HepG2 (cell line): ENCODE results near the gene HOXB5. TPM values are rescaled to one million over a fixed set of nuclear protein-coding genes. Genes with fewer than 3 reads are reported as not detected.

Experiments
- CBX2 ChIP-seq, 2 experiments: fragments of 200-600 bp in 1 of 2; sonication (generic); formaldehyde crosslinking in 1 of 2; IDR thresholded peaks; 2 replicates each; pipeline versions ENCODE4 v1.7.0 to v1.8.1; 2018 to 2022; ENCODE audit warnings: low read depth in 2 of 2, low read length in 1 of 2, mild to moderate bottlenecking in 1 of 2, missing genetic modification reagents in 1 of 2
- DMTF1 ChIP-seq: sonication (generic); formaldehyde crosslinking; IDR thresholded peaks from 2 replicates; pipeline ENCODE4 v1.4.0; 2020; ENCODE audit warnings: mild to moderate bottlenecking, missing genetic modification reagents
- DPF2 ChIP-seq: sonication (generic); formaldehyde crosslinking; IDR thresholded peaks from 2 replicates; pipeline ENCODE4 v1.4.0; 2020; ENCODE audit warnings: mild to moderate bottlenecking, low read depth, missing genetic modification reagents, borderline replicate concordance
- FOXP4 ChIP-seq: sonication (generic); formaldehyde crosslinking; IDR thresholded peaks from 2 replicates; pipeline ENCODE4 v1.4.0; 2020; ENCODE audit warnings: missing genetic modification reagents
- SP5 ChIP-seq: IDR thresholded peaks from 2 replicates; pipeline ENCODE4 v1.6.1; 2016; ENCODE audit warnings: low read depth, borderline replicate concordance
- TAF15 ChIP-seq: fragments of 200-400 bp; formaldehyde crosslinking; IDR thresholded peaks from one replicate; pipeline ENCODE4 v1.6.1; 2018; ENCODE audit warnings: mild to moderate bottlenecking, low read depth, low read length; ENCODE audit not compliant: poor library complexity, severe bottlenecking
- TBX2 ChIP-seq: sonication (generic); formaldehyde crosslinking; IDR thresholded peaks from 2 replicates; pipeline ENCODE4 v1.5.0; 2020; ENCODE audit warnings: missing genetic modification reagents, mild to moderate bottlenecking, borderline replicate concordance
- ZBTB1 ChIP-seq: sonication (generic); formaldehyde crosslinking; IDR thresholded peaks from 2 replicates; pipeline ENCODE4 v1.4.0; 2020; ENCODE audit warnings: missing genetic modification reagents, borderline replicate concordance
- ZBTB7B ChIP-seq: sonication (generic); formaldehyde crosslinking; IDR thresholded peaks from 2 replicates; pipeline ENCODE4 v1.4.0; 2020; ENCODE audit warnings: missing genetic modification reagents
- ZNF292 ChIP-seq: sonication (generic); formaldehyde crosslinking; IDR thresholded peaks from 2 replicates; pipeline ENCODE4 v1.8.1; 2022; ENCODE audit warnings: mild to moderate bottlenecking, low read depth, missing genetic modification reagents, borderline replicate concordance
- ZNF646 ChIP-seq: sonication (generic); formaldehyde crosslinking; IDR thresholded peaks from 2 replicates; pipeline ENCODE4 v1.9.0; 2021; ENCODE audit warnings: mild to moderate bottlenecking, missing genetic modification reagents
- polyA plus RNA-seq, 8 experiments: library from polyadenylated mRNA; depleted of rRNA in 3 of 8; stranded (reverse) in 7 of 8; unstranded in 1 of 8; fragments of >200 nt; fragmentation: Illumina TruSeq in 4 of 8; extraction: Trizol in 4 of 8; gene quantifications; 2 replicates each; pipeline versions ENCODE4 v1.2.1 to v1.2.3, GENCODE V29; 2011 to 2016; ENCODE audit warnings: low read depth in 4 of 8, missing spikeins in 1 of 8, mixed read lengths in 1 of 8; ENCODE audit not compliant: insufficient read depth in 1 of 8
- total RNA-seq, 5 experiments: library from RNA; depleted of rRNA; stranded (reverse); fragments of >200 nt; fragmentation: Illumina TruSeq; extraction: Trizol; gene quantifications; 2 replicates each; pipeline ENCODE4 v1.2.3, GENCODE V29; 2016; ENCODE audit warnings: low read depth in 1 of 5

HOXB5 gene
- total and polyA plus RNA-seq, 2 of the 13 experiments (the other 11 are each of a cell fraction or from before 2014, with no cell fraction given) = not detected

DNA sequence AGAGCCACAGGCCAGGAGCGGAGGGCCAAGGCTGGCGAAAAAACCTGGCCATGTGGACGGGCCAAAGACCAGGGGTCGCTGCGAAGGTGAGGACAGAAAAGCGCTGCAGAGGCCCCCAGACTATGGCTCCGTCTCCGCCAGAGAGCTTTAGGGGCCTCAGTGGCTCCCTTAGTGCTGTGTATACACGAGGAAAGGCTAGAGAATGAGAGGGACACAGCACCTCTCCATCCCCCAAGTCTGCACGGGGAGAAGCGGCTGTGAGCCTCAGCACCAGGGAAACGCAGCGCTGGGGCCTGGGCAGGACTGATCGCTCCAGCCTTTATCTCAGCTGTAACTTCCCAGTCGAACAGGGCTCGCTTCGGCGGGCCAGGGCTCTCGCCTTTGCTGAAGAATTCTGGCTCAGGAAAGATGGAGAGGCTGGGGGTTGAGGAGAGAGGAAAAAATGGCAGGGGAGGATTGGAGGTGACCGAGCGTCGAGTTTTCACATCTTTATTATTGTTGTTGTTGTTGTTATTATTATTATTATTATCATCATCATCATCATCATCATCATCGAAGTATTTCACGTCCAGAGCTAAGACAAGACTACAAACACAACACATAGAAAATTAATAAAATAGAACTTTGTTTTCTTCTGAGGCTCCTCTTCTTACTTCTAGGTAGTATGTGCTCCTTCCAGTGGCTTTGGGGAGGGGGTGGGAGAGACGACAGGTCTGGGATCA lies 1.9 kb upstream of the HOXB5 start (continued):
- TF ChIP-seq FOXP4 (CRISPR knock-in tag) (no peak), ZBTB1 (CRISPR knock-in tag) (no peak), TAF15 (no peak), ZBTB7B (CRISPR knock-in tag) (no peak), ZNF292 (no peak), CBX2 (IDR thresholded peaks at IDR 0.05; ENCODE audit: low read depth, low read length) (no peak), CBX2 (CRISPR knock-in tag; IDR thresholded peaks at IDR 0.05; ENCODE audit: low read depth) (no peak), SP5 (CRISPR knock-in tag) (no peak), DMTF1 (no peak), ZNF646 (no peak), DPF2 (CRISPR knock-in tag) (no peak), TBX2 (CRISPR knock-in tag) (no peak)
